OCI-LY3 (cell line): ENCODE measurements around the gene RIMOC1.

Experiments
- H2AFZ ChIP-seq: fragments of 200-600, 300-600 bp; shearing (Covaris generic); 2 replicates; pipeline ENCODE4 v1.6.0; 2014; ENCODE audit warnings: antibody characterized with exemption, low read depth, low read length
- H3K27ac ChIP-seq: fragments of 200-600, 300-600 bp; sonication (generic); 2 replicates; pipeline ENCODE4 v1.5.1; 2014; ENCODE audit warnings: mild to moderate bottlenecking, low read length, moderate library complexity, mixed read lengths
- H3K27me3 ChIP-seq: fragments of 200-600, 300-600 bp; sonication (generic); 2 replicates; pipeline ENCODE4 v1.6.1; 2014; ENCODE audit warnings: low read depth, low read length, mixed read lengths
- H3K36me3 ChIP-seq: fragments of 200-600, 300-600 bp; sonication (generic); replicated peaks from 2 replicates; pipeline ENCODE3; 2014; ENCODE audit warnings: low read depth, low read length, mixed read lengths
- H3K4me1 ChIP-seq: fragments of 300-600, 200-600 bp; sonication (generic); 2 replicates; pipeline ENCODE4 v1.6.1; 2014; ENCODE audit warnings: low read length, mixed read lengths
- H3K4me2 ChIP-seq: fragments of 200-600, 300-600 bp; sonication (generic); 2 replicates; pipeline ENCODE4 v1.6.1; 2014; ENCODE audit warnings: low read length, mixed read lengths
- H3K4me3 ChIP-seq: fragments of 300-600, 200-600 bp; sonication (generic); 2 replicates; pipeline ENCODE4 v1.5.1; 2014; ENCODE audit warnings: antibody characterized with exemption, mild to moderate bottlenecking, low read length, moderate library complexity
- H3K79me2 ChIP-seq: fragments of 300-600, 200-600 bp; shearing (Covaris generic); 2 replicates; pipeline ENCODE4 v1.6.1; 2014; ENCODE audit warnings: mild to moderate bottlenecking, low read length, mixed read lengths
- H3K9ac ChIP-seq: fragments of 300-600, 200-600 bp; shearing (Covaris generic); 2 replicates; pipeline ENCODE4 v1.6.0; 2014; ENCODE audit warnings: mild to moderate bottlenecking, low read length, moderate library complexity
- H3K9me3 ChIP-seq: fragments of 200-600, 300-600 bp; shearing (Covaris generic); 2 replicates; pipeline ENCODE4 v1.6.1; 2014; ENCODE audit warnings: low read length, mixed read lengths; ENCODE audit not compliant: insufficient read depth
- H4K20me1 ChIP-seq: fragments of 200-600, 300-600 bp; sonication (generic); 2 replicates; pipeline ENCODE4 v1.6.1; 2016; ENCODE audit warnings: low read length, mixed read lengths; ENCODE audit not compliant: insufficient read depth
- CTCF ChIP-seq: fragments of 200-600, 300-600 bp; sonication (generic); IDR thresholded peaks from 2 replicates; pipeline ENCODE4 v1.5.1; 2014; ENCODE audit warnings: antibody characterized with exemption, low read length, low read depth
- EZH2phosphoT487 ChIP-seq: fragments of 200-600 bp; shearing (Covaris generic); IDR thresholded peaks from 2 replicates; pipeline ENCODE4 v1.6.1; 2018; ENCODE audit warnings: antibody characterized with exemption, mixed run types, low read depth

RIMOC1 gene

GRCh38 chr5:41903892-41904799, at the start of gene RIMOC1:
RIMOC1 (plus strand) TSS chr5:41904344; CDS start chr5:41904368, 24 bp downstream.
- Histone ChIP-seq H3K9me3 (no peaks in the 10 kb centered on the region), H3K4me3 (peak within 1 kb of the TSS; percentile 86), H3K9ac (peak within 1 kb of the TSS; percentile 69), H3K4me1 (peaks cover 11% of the 10 kb centered on the region), H4K20me1 (no peaks in the 10 kb centered on the region), H3K4me2 (peak within 1 kb of the TSS; percentile 90), H3K36me3 (no peaks in the 10 kb centered on the region), H3K79me2 (peaks cover 28% of the 10 kb centered on the region), H2AFZ (peak within 1 kb of the TSS; percentile 30; the same call in 1 of the 2 replicates), H3K27me3 (no peaks in the 10 kb centered on the region), H3K27ac (no peak within 1 kb of the TSS)
- TF ChIP-seq CTCF, result no peak
- TF ChIP-seq EZH2phosphoT487, result no peak

- no peak overlapping the region for H3K4me2 ChIP-seq
- TF ChIP-seq EZH2phosphoT487, result no peak
- TF ChIP-seq CTCF, result peak; percentile 65
- no peaks in the 10 kb centered on the region for H3K4me1 ChIP-seq
- H3K9me3 ChIP-seq, result no peaks in the 10 kb centered on the region
- H3K79me2 ChIP-seq, result no peaks in the 10 kb centered on the region
- H3K27ac ChIP-seq, result no peak overlapping the region
- H3K4me3 ChIP-seq, result no peak overlapping the region
- H3K27me3 ChIP-seq, result no peaks in the 10 kb centered on the region
- H3K9ac ChIP-seq, result no peak overlapping the region
- no peaks in the 10 kb centered on the region for H4K20me1 ChIP-seq
- H2AFZ ChIP-seq, result no peak overlapping the region
- H3K36me3 ChIP-seq, result peaks cover 4% of the 10 kb centered on the region
These were observed 47.3 kb upstream of the RIMOC1 start for GRCh38 chr5:41856644-41857491.

GRCh38 chr5:41857989-41858388, 46.2 kb upstream of the RIMOC1 start:
- TF ChIP-seq EZH2phosphoT487 (no peak), CTCF (no peak)
- no peaks in the 10 kb centered on the region for H3K4me1 ChIP-seq
- H3K4me2 ChIP-seq, result no peak overlapping the region
- H3K27ac ChIP-seq, result no peak overlapping the region
- no peaks in the 10 kb centered on the region for H3K79me2 ChIP-seq
- H3K9ac ChIP-seq, result no peak overlapping the region
- peaks cover 4% of the 10 kb centered on the region for H3K36me3 ChIP-seq
- H3K9me3 ChIP-seq, result no peaks in the 10 kb centered on the region
- H2AFZ ChIP-seq, result no peak overlapping the region
- no peak overlapping the region for H3K4me3 ChIP-seq
- H4K20me1 ChIP-seq, result no peaks in the 10 kb centered on the region
- no peaks in the 10 kb centered on the region for H3K27me3 ChIP-seq

GRCh38 chr5:41858890-41859289, 45.3 kb upstream of the RIMOC1 start:
- peaks cover 6% of the 10 kb centered on the region for H3K79me2 ChIP-seq
- no peak overlapping the region for H3K27ac ChIP-seq
- H4K20me1 ChIP-seq, result 0 out of 2 replicates have a peak, but pooled peaks cover 4% of the 10 kb centered on the region
- H3K4me2 ChIP-seq, result no peak overlapping the region
- H3K9ac ChIP-seq, result no peak overlapping the region
- H3K27me3 ChIP-seq, result no peaks in the 10 kb centered on the region
- H3K4me1 ChIP-seq, result 0 out of 2 replicates have a peak, but pooled peaks cover 3% of the 10 kb centered on the region
- H3K9me3 ChIP-seq, result no peaks in the 10 kb centered on the region
- no peak for TF ChIP-seq EZH2phosphoT487
- TF ChIP-seq CTCF, result no peak
- no peak overlapping the region for H2AFZ ChIP-seq
- H3K36me3 ChIP-seq, result peaks cover 4% of the 10 kb centered on the region
- H3K4me3 ChIP-seq, result no peak overlapping the region
